HCT116 (cell line): Measurements from ENCODE around the gene GPR176. TPM values are rescaled to one million over a fixed set of nuclear protein-coding genes. Genes with fewer than 3 reads are reported as not detected.

ENCODE experiments used
- ATAC-seq: fragments of 200-7000 bp; cut with Tn5 transposase; 2 replicates; pipeline ENCODE4 v1.9.1; 2020; ENCODE audit warnings: mild to moderate bottlenecking, moderate library complexity
- BruUV-seq: library from RNA; stranded (reverse); fragments of 400-500 nt; replicated peaks from 2 replicates; lab custom pipeline; 2021; lab: Mats Ljungman, UMichigan
- CTCF ChIA-PET: fragments of 300-600 bp; sonication (Branson Sonifier 250); formaldehyde crosslinking; loops from one replicate; lab custom pipeline; 2021; ENCODE audit warnings: antibody characterized with exemption; lab: Charles Lee
- POLR2A ChIA-PET: fragments of 300-600, 350-600 bp; sonication (Branson Sonifier 250); formaldehyde crosslinking; loops from one replicate; lab custom pipeline; 2021; ENCODE audit warnings: antibody characterized with exemption; lab: Charles Lee
- RAD21 ChIA-PET, 2 experiments: fragments of 300-600 bp; sonication (Branson Sonifier 250); formaldehyde crosslinking; loops; one replicate each; lab custom pipeline; 2023; ENCODE audit warnings: low total read pairs in 2 of 2; ENCODE audit not compliant: uncharacterized antibody in 2 of 2, unreplicated experiment in 2 of 2, low non-redundant PET in 1 of 2; lab: Charles Lee
- DNase-seq: peaks from one replicate; pipeline ENCODE4 v3.0.0-alpha.2; 2010; ENCODE audit warnings: low read depth, low spot score
- H2AFZ ChIP-seq: fragments of 200-600 bp; shearing (Covaris generic), sonication (generic); 2 replicates; pipeline ENCODE4 v1.6.1; 2017; ENCODE audit warnings: low read depth, mixed run types, mixed read lengths, antibody characterized with exemption, low read length; ENCODE audit not compliant: poor library complexity, severe bottlenecking
- H3K27ac ChIP-seq: 2 replicates; pipeline ENCODE4 v1.5.1; 2012; ENCODE audit warnings: low read depth, low read length
- H3K27me3 ChIP-seq: fragments of 200-600 bp; sonication (generic); 2 replicates; pipeline ENCODE4 v1.6.1; 2016; ENCODE audit warnings: mixed run types, low read length, mixed read lengths; ENCODE audit not compliant: insufficient read depth
- H3K36me3 ChIP-seq, 2 experiments: fragments of 200-500 bp in 1 of 2; fragments of 200-600 bp in 1 of 2; sonication (Bioruptor generic) in 1 of 2; sonication (generic) in 1 of 2; 2 replicates each; pipeline versions ENCODE4 v1.5.1 to v1.6.1; 2014 to 2016; ENCODE audit warnings: low read length in 2 of 2, inconsistent platforms in 1 of 2, mixed read lengths in 1 of 2, mixed run types in 1 of 2; ENCODE audit not compliant: insufficient read depth in 2 of 2, control insufficient read depth in 1 of 2
- H3K4me1 ChIP-seq, 2 experiments: fragments of 200-600 bp in 1 of 2; sonication (generic) in 1 of 2; 2 replicates each; pipeline versions ENCODE4 v1.5.1 to v1.6.1; 2012 to 2017; ENCODE audit warnings: low read length in 2 of 2, inconsistent platforms in 1 of 2, mild to moderate bottlenecking in 1 of 2, mixed read lengths in 1 of 2, mixed run types in 1 of 2, moderate library complexity in 1 of 2; ENCODE audit not compliant: insufficient read depth in 2 of 2, control insufficient read depth in 1 of 2
- H3K4me2 ChIP-seq: fragments of 200-600 bp; sonication (generic); 2 replicates; pipeline ENCODE4 v1.6.1; 2017; ENCODE audit warnings: mixed run types, low read length, mixed read lengths
- H3K4me3 ChIP-seq, 2 experiments: fragments of 200-600 bp in 1 of 2; sonication (generic) in 1 of 2; replicated peaks in 1 of 2; 2 replicates each; pipeline ENCODE4 v1.5.1; 2011 to 2016; ENCODE audit warnings: low read length in 2 of 2, control low read depth in 1 of 2, low read depth in 1 of 2, mild to moderate bottlenecking in 1 of 2, mixed read lengths in 1 of 2, mixed run types in 1 of 2
- H3K79me2 ChIP-seq: fragments of 200-600 bp; sonication (generic); 2 replicates; pipeline ENCODE4 v1.6.1; 2017; ENCODE audit warnings: mild to moderate bottlenecking, mixed run types, low read length, moderate library complexity, mixed read lengths; ENCODE audit not compliant: insufficient read depth
- H3K9ac ChIP-seq: fragments of 200-600 bp; sonication (generic); 2 replicates; pipeline ENCODE4 v1.6.1; 2016; ENCODE audit warnings: low read length, mixed read lengths
- H3K9me2 ChIP-seq: fragments of 200-600 bp; sonication (generic), shearing (Covaris generic); 2 replicates; pipeline ENCODE4 v1.6.1; 2017; ENCODE audit warnings: mixed run types, mild to moderate bottlenecking, moderate library complexity; ENCODE audit not compliant: insufficient read depth
- H3K9me3 ChIP-seq, 2 experiments: fragments of 200-500 bp in 1 of 2; fragments of 200-600 bp in 1 of 2; sonication (Bioruptor generic) in 1 of 2; sonication (generic) in 1 of 2; 2 replicates each; pipeline ENCODE4 v1.6.1; 2014 to 2017; ENCODE audit warnings: low read length in 2 of 2, mixed read lengths in 2 of 2, inconsistent platforms in 1 of 2, low read depth in 1 of 2, mild to moderate bottlenecking in 1 of 2, mixed run types in 1 of 2, moderate library complexity in 1 of 2; ENCODE audit not compliant: control insufficient read depth in 1 of 2, insufficient read depth in 1 of 2
- H4K20me1 ChIP-seq: fragments of 200-600 bp; sonication (generic), shearing (Covaris generic); 2 replicates; pipeline ENCODE4 v1.6.1; 2017; ENCODE audit warnings: mixed run types, mild to moderate bottlenecking, moderate library complexity; ENCODE audit not compliant: insufficient read depth
- CEBPB ChIP-seq: IDR thresholded peaks from 2 replicates; pipeline ENCODE4 v1.6.1; 2012; ENCODE audit warnings: low read depth
- ELF1 ChIP-seq: IDR thresholded peaks from 2 replicates; pipeline ENCODE4 v1.6.1; 2012; ENCODE audit warnings: low read depth, borderline replicate concordance
- EZH2 ChIP-seq: fragments of 200-600 bp; sonication (generic); IDR thresholded peaks from 2 replicates; pipeline ENCODE4 v1.6.1; 2017; ENCODE audit warnings: antibody characterized with exemption, mixed run types
- POLR2AphosphoS5 ChIP-seq: IDR thresholded peaks from 2 replicates; pipeline ENCODE4 v1.6.1; 2011; ENCODE audit warnings: mild to moderate bottlenecking, low read depth, low read length, moderate library complexity
- RAD21 ChIP-seq: IDR thresholded peaks from 2 replicates; pipeline ENCODE4 v1.6.1; 2012; ENCODE audit warnings: low read depth, mild to moderate bottlenecking
- intact Hi-C: fragments of 100-400 bp; cut with micrococcal nuclease; formaldehyde crosslinking; loops from 2 replicates; pipeline ENCODE4 v1.10.0; 2022
- total RNA-seq: library from RNA; stranded (reverse); gene quantifications from one replicate; pipeline ENCODE4 v1.2.1, GENCODE V29; 2021; ENCODE audit not compliant: unreplicated experiment
- TF ChIP-seq, protein P1 (sequence below): IDR thresholded peaks from 2 replicates; pipeline ENCODE4 v1.6.1; 2012

GPR176 gene
- total RNA-seq, 1 experiment from 2014 or later, result 1.7 TPM

DNA sequence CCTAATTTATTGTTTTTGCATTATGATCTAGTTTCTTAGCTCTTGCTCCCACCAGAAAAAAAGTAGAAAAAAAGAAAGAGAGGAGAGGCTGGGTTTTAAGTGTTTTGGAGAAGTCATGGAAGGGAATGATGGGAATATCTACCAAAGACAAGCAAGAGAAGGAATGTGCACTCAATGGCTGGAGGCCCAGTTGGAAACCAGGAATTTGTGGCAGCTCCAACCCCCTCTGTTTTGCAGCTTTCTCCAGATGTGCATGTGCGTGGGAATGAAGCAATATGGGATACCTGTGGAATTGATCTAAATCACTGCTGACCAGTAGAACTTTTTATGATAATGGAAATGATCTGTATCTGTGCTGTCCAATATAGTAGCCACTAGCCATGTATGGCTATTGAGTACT, 41.0 kb upstream of the GPR176 start:
- Histone ChIP-seq H3K9me3 (no peaks in the 10 kb centered on the region), H3K4me2 (no peak overlapping the region), H3K9ac (no peak overlapping the region), H3K27ac (no peak overlapping the region), H3K4me3 (no peak overlapping the region), H3K27me3 (no peaks in the 10 kb centered on the region), H3K36me3 (peaks cover 40 to 41% of the 10 kb centered on the region in 2 experiments), H3K79me2 (no peaks in the 10 kb centered on the region), H3K4me1 (no peaks in the 10 kb centered on the region), H4K20me1 (no peaks in the 10 kb centered on the region), H3K9me2 (no peaks in the 10 kb centered on the region), H2AFZ (no peak overlapping the region)
- intact Hi-C loops, result no loop called here
- no peak for DNase-seq
- BruUV-seq, result no TSS peak
- ChIA-PET POLR2A (no interaction called here), RAD21 (no interaction called here), CTCF (no interaction called here)
- ATAC-seq, result no peak
- no peak for TF ChIP-seq RAD21

DNA sequence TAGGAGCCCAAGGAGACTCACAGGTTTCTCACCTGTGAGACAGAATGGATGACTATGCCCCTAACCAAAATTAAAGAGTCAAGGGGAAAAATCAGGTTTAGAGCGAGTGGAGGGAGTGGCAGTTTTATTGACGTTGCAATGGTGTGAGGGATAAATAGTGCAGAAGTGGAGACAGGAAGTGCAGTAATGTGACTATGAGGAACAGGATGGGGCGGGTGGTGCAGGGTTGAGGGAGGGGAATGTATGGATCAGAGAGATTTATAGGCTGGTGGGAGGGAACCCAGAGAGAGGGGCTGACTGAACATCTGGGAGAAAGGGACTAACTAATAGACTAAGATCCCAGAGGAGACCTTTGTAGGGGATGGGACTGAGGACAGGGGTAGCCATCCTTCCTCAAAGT, 40.3 kb upstream of the GPR176 start:
- Histone ChIP-seq H3K79me2 (no peaks in the 10 kb centered on the region), H3K4me1 (no peaks in the 10 kb centered on the region), H3K9ac (no peak overlapping the region), H3K4me2 (no peak overlapping the region), H3K36me3 (peaks cover 36 to 45% of the 10 kb centered on the region in 2 experiments), H2AFZ (no peak overlapping the region), H3K27ac (no peak overlapping the region), H3K9me2 (no peaks in the 10 kb centered on the region), H3K9me3 (no peaks in the 10 kb centered on the region), H4K20me1 (no peaks in the 10 kb centered on the region), H3K27me3 (no peaks in the 10 kb centered on the region), H3K4me3 (no peak overlapping the region)
- POLR2A ChIA-PET, result no interaction called here
- intact Hi-C loops, result no loop called here
- BruUV-seq, result no TSS peak
- RAD21 ChIA-PET, result no interaction called here
- TF ChIP-seq EZH2 (no peak), POLR2AphosphoS5 (no peak), ELF1 (no peak), CEBPB (no peak)
- TF ChIP-seq, protein P1, sequence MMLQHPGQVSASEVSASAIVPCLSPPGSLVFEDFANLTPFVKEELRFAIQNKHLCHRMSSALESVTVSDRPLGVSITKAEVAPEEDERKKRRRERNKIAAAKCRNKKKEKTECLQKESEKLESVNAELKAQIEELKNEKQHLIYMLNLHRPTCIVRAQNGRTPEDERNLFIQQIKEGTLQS, result no peak
- no peak for DNase-seq
- CTCF ChIA-PET, result no interaction called here
- no peak for ATAC-seq
